HEK293 (cell line): ENCODE results near the gene CADM4.

Experiments
- AEBP2 ChIP-seq: fragments of 450-650 bp; formaldehyde crosslinking; IDR thresholded peaks from 2 replicates; pipeline ENCODE4 v1.5.1; 2016; ENCODE audit warnings: missing biosample characterization, missing genetic modification characterization, borderline replicate concordance
- GLI2 ChIP-seq: fragments of 450-650 bp; formaldehyde crosslinking; IDR thresholded peaks from 2 replicates; pipeline ENCODE4; 2017; ENCODE audit warnings: missing biosample characterization, missing genetic modification characterization, low read depth, borderline replicate concordance
- KLF17 ChIP-seq: fragments of 450-650 bp; formaldehyde crosslinking; IDR thresholded peaks from 2 replicates; pipeline ENCODE4 v1.5.1; 2016; ENCODE audit warnings: missing biosample characterization, missing genetic modification characterization
- PRDM10 ChIP-seq: fragments of 450-650 bp; formaldehyde crosslinking; IDR thresholded peaks from 2 replicates; pipeline ENCODE4 v1.5.1; 2016; ENCODE audit warnings: missing biosample characterization, missing genetic modification characterization
- SALL2 ChIP-seq: fragments of 450-650 bp; formaldehyde crosslinking; IDR thresholded peaks from 2 replicates; pipeline ENCODE4 v1.5.0; 2017; ENCODE audit warnings: missing biosample characterization, mild to moderate bottlenecking, missing genetic modification characterization, borderline replicate concordance
- SCRT1 ChIP-seq: fragments of 450-650 bp; formaldehyde crosslinking; IDR thresholded peaks from 2 replicates; pipeline ENCODE4 v1.5.1; 2016; ENCODE audit warnings: missing biosample characterization, missing genetic modification characterization, borderline replicate concordance
- TSHZ1 ChIP-seq: fragments of 450-650 bp; formaldehyde crosslinking; IDR thresholded peaks from 2 replicates; pipeline ENCODE4 v1.5.1; 2016; ENCODE audit warnings: missing biosample characterization, missing genetic modification characterization, borderline replicate concordance
- YY2 ChIP-seq: fragments of 450-650 bp; formaldehyde crosslinking; IDR thresholded peaks from 2 replicates; pipeline ENCODE4 v1.5.1; 2016; ENCODE audit warnings: missing biosample characterization, missing genetic modification characterization
- ZBTB1 ChIP-seq: fragments of 450-650 bp; formaldehyde crosslinking; IDR thresholded peaks from 2 replicates; pipeline ENCODE4 v1.5.1; 2016; ENCODE audit warnings: missing biosample characterization, missing genetic modification characterization
- ZNF121 ChIP-seq: fragments of 450-650 bp; formaldehyde crosslinking; IDR thresholded peaks from 2 replicates; pipeline ENCODE4 v1.5.1; 2016; ENCODE audit warnings: missing biosample characterization, missing genetic modification characterization
- ZNF157 ChIP-seq: fragments of 450-650 bp; formaldehyde crosslinking; IDR thresholded peaks from 2 replicates; pipeline ENCODE4 v1.5.1; 2016; ENCODE audit warnings: missing biosample characterization, missing genetic modification characterization
- ZNF202 ChIP-seq: fragments of 450-650 bp; formaldehyde crosslinking; IDR thresholded peaks from 2 replicates; pipeline ENCODE4 v1.5.1; 2016; ENCODE audit warnings: missing biosample characterization, missing genetic modification characterization, borderline replicate concordance
- ZNF211 ChIP-seq: fragments of 450-650 bp; formaldehyde crosslinking; IDR thresholded peaks from 2 replicates; pipeline ENCODE4 v1.5.1; 2016; ENCODE audit warnings: low read depth, missing biosample characterization, missing genetic modification characterization
- ZNF24 ChIP-seq: fragments of 450-650 bp; formaldehyde crosslinking; IDR thresholded peaks from 2 replicates; pipeline ENCODE4 v1.5.1; 2016; ENCODE audit warnings: missing biosample characterization, missing genetic modification characterization
- ZNF350 ChIP-seq: fragments of 450-650 bp; formaldehyde crosslinking; IDR thresholded peaks from 2 replicates; pipeline ENCODE4 v1.5.0; 2017; ENCODE audit warnings: missing biosample characterization, mild to moderate bottlenecking, missing genetic modification characterization
- ZNF404 ChIP-seq: fragments of 450-650 bp; formaldehyde crosslinking; IDR thresholded peaks from 2 replicates; pipeline ENCODE4 v1.5.1; 2017; ENCODE audit warnings: missing biosample characterization, missing genetic modification characterization
- ZNF488 ChIP-seq: fragments of 450-650 bp; formaldehyde crosslinking; IDR thresholded peaks from 2 replicates; pipeline ENCODE4 v1.5.1; 2016; ENCODE audit warnings: missing biosample characterization, missing genetic modification characterization
- ZNF501 ChIP-seq: fragments of 450-650 bp; formaldehyde crosslinking; IDR thresholded peaks from 2 replicates; pipeline ENCODE4 v1.5.1; 2016; ENCODE audit warnings: missing biosample characterization, missing genetic modification characterization
- ZNF518A ChIP-seq: fragments of 450-650 bp; formaldehyde crosslinking; conservative IDR thresholded peaks from 2 replicates; pipeline ENCODE4 v1.5.1; 2016; ENCODE audit warnings: low read depth, missing biosample characterization, missing genetic modification characterization
- ZNF600 ChIP-seq: fragments of 450-650 bp; formaldehyde crosslinking; IDR thresholded peaks from 2 replicates; pipeline ENCODE4 v1.5.1; 2016; ENCODE audit warnings: missing biosample characterization, missing genetic modification characterization
- ZNF768 ChIP-seq: fragments of 450-650 bp; formaldehyde crosslinking; IDR thresholded peaks from 2 replicates; pipeline ENCODE4 v1.5.1; 2018; ENCODE audit warnings: missing biosample characterization, mild to moderate bottlenecking, missing genetic modification characterization
- ZNF785 ChIP-seq: fragments of 450-650 bp; formaldehyde crosslinking; IDR thresholded peaks from 2 replicates; pipeline ENCODE4 v1.5.1; 2016; ENCODE audit warnings: missing biosample characterization, missing genetic modification characterization
- ZSCAN16 ChIP-seq: fragments of 450-650 bp; formaldehyde crosslinking; IDR thresholded peaks from 2 replicates; pipeline ENCODE4 v1.5.1; 2016; ENCODE audit warnings: missing biosample characterization, missing genetic modification characterization

CADM4 gene

GRCh38 chr19:43610493-43610892, 29.2 kb downstream of the CADM4 start (continued):
- TF ChIP-seq ZNF350 (no peak), ZNF785 (tag by site-specific recombination) (no peak), ZNF404 (tag by site-specific recombination) (no peak), ZNF202 (tag by site-specific recombination) (no peak), TSHZ1 (tag by site-specific recombination) (no peak; the same call in 1 of the 2 replicates), ZNF501 (no peak), ZSCAN16 (tag by site-specific recombination) (no peak), ZBTB1 (tag by site-specific recombination) (no peak), SCRT1 (no peak), PRDM10 (tag by site-specific recombination) (no peak; the same call in 1 of the 2 replicates), ZNF24 (tag by site-specific recombination) (0 out of 2 replicates have a peak, but pooled peaks have one; percentile 66), SALL2 (no peak), GLI2 (tag by site-specific recombination) (no peak), ZNF157 (tag by site-specific recombination) (no peak), ZNF488 (tag by site-specific recombination) (no peak), YY2 (no peak), KLF17 (tag by site-specific recombination) (no peak; the same call in 1 of the 2 replicates), ZNF518A (tag by site-specific recombination) (no peak), AEBP2 (tag by site-specific recombination) (no peak), ZNF600 (tag by site-specific recombination) (peak; percentile 68), ZNF121 (tag by site-specific recombination) (no peak), ZNF211 (tag by site-specific recombination) (no peak), ZNF768 (tag by site-specific recombination) (no peak)
